MG63 (cell line): ENCODE data around the gene RASSF3. TPM values are rescaled to one million over a fixed set of nuclear protein-coding genes. Genes with fewer than 3 reads are reported as not detected.

Experiments used
- DNase-seq: peaks from one replicate; pipeline ENCODE4 v3.0.0-alpha.2; 2020
- H3K27me3 ChIP-seq: fragments of 250-450 bp; sonication (Bioruptor Pico); 2 replicates; pipeline ENCODE4 v1.5.1; 2020; ENCODE audit warnings: mild to moderate bottlenecking, moderate library complexity
- H3K36me3 ChIP-seq: fragments of 250-450 bp; sonication (Bioruptor Pico); 2 replicates; pipeline ENCODE4 v1.5.1; 2020; ENCODE audit warnings: mild to moderate bottlenecking, moderate library complexity
- H3K4me3 ChIP-seq: fragments of 250-450 bp; sonication (Bioruptor Pico); 2 replicates; pipeline ENCODE4 v1.5.1; 2020; ENCODE audit warnings: mild to moderate bottlenecking, moderate library complexity
- H3K9me3 ChIP-seq: fragments of 250-450 bp; sonication (Bioruptor Pico); 2 replicates; pipeline ENCODE4 v1.5.1; 2020; ENCODE audit warnings: mild to moderate bottlenecking, moderate library complexity
- total RNA-seq: library from RNA; depleted of rRNA; stranded (reverse); fragments of >200 nt; shearing (Covaris generic); gene quantifications from 2 replicates; pipeline ENCODE4 v1.2.3, GENCODE V29; 2014; ENCODE audit warnings: low replicate concordance

RASSF3 gene
- total RNA-seq, 1 experiment from 2014 or later: 10.1 TPM

DNA sequence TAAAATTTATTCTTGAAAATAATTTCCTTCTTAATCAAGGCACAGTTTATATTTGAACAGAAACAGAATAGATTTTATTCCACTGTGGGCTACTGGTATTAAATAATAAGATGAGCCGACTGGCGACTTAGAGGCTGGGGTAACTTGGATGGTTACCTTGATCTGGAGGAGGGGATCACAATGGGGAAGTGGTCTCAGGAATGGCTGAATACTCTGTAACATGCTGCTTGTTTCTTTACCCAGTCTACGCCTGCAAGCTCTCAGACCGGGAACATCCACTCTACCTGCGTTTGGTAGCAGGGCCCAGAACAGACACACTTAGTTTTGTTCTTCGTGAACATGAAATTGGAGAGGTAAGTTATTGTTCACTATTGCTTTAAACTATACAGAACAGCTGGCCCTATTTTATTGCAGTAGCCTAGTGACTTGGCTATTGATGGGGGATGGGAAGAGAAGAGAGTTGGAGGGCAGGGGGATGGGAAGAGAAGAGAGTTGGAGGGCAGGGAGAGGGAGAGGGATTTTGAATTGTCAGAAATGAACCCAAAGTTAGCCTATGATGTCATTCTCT is 81.0 kb downstream of the RASSF3 start:
- Histone ChIP-seq H3K9me3 (no peaks in the 10 kb centered on the region), H3K4me3 (no peak overlapping the region), H3K36me3 (peaks cover 4% of the 10 kb centered on the region; the same call in 1 of the 2 replicates), H3K27me3 (no peaks in the 10 kb centered on the region)
- no peak for DNase-seq

DNA sequence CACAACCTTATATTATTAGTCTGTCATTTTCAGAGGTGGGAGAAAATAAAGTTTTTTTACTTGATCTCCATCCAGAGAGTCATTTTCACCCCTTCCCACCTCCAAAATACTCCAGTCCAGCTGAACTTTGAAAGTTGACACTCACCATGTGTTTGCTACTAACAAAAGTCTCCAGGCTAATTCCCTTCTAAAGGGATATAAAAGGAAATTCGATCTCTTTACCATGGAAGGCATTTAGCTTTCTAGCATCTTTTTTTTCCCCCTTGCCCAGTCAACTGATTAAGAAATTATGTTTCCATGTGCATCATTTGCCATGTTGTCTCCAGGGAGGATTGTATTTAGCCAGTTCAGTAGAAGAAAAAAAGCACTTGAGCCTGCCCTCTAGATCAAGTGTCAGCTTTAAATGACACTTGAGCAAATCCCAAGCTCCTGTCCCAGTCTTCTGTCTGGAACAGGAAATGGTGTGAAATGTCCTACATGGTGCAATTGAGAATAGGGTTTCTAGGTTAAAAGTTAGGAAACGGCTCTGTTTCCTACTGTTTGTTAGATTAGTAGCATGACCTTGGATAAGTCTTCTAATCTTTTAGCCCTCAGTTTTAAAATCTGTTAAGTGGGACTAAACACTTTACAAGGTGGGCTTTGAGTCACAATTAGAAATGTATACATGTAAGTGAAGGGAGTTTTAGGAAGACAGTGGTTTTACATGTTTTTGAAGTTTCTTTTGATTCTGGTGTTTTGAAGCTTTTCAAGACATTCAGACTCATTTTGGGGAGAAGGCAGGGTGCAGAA is 81.7 kb downstream of the RASSF3 start:
- Histone ChIP-seq H3K4me3 (no peak overlapping the region), H3K36me3 (peaks cover 4% of the 10 kb centered on the region; the same call in 1 of the 2 replicates), H3K9me3 (no peaks in the 10 kb centered on the region), H3K27me3 (no peaks in the 10 kb centered on the region)
- DNase-seq: no peak

DNA sequence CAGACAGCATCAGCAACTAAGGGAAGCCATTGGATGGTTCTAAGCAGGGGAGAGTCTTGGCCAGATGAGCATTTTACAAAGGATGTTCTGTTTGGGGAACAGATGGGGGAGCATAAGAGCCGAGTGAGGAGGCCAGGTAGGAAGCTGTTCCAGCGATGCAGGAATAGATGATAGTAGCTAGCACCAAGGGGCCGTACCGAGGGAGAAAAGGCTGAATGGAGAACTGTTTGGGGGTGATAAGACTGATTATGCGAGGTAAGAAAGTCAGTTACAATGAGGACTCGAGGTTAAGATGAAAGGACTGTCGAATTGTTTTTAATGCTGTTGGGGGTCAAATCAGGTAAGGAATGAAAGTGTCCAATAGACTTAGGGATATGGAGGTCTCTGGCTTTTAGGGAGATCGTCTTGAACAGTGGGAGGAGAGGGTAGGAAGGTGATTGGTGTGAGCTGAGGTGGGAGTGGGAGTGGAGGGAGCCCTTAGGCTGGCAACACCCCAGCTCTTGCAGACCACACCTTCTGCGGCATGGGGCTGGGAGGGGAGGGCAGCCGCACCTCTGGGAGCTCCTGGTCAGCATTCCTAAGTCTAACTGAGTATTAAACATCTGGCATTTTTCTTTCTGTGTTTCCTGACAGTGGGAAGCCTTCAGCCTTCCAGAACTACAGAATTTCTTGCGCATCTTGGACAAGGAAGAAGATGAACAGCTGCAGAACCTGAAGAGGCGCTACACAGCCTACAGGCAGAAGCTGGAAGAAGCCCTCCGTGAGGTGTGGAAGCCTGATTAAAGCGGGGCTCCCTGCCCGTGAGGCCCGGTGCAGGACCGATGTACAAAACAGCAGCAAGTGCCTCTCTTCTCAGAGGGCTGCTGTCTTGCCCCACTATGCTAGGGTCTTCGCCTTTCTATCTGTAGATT is 84.1 kb downstream of the RASSF3 start:
- Histone ChIP-seq H3K27me3 (no peaks in the 10 kb centered on the region), H3K36me3 (peaks cover 4% of the 10 kb centered on the region; the same call in 1 of the 2 replicates), H3K4me3 (no peak overlapping the region), H3K9me3 (no peaks in the 10 kb centered on the region)
- DNase-seq: no peak

DNA sequence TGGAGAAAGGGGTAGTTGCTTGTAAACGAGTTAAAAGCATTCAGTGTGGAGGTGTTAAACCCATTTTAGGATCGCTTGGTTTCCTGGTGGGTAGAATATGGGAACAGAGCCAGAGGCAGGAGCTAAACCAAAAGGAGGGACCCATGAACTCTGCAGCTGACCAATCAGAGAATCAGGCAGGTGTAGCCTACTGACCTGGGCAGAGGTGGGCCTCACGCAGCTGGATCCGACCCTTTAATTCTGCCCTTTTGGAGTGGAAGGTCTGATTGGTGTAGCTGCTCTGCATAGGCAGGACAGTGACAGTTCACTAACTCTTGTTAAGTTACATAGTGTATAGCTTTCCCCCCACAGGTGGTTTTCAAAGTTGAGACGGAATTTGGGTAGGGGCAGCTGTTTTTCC is 85.3 kb downstream of the RASSF3 start:
- Histone ChIP-seq H3K36me3 (peaks cover 4% of the 10 kb centered on the region; the same call in 1 of the 2 replicates), H3K27me3 (no peaks in the 10 kb centered on the region), H3K4me3 (no peak overlapping the region), H3K9me3 (no peaks in the 10 kb centered on the region)
- DNase-seq: no peak

DNA sequence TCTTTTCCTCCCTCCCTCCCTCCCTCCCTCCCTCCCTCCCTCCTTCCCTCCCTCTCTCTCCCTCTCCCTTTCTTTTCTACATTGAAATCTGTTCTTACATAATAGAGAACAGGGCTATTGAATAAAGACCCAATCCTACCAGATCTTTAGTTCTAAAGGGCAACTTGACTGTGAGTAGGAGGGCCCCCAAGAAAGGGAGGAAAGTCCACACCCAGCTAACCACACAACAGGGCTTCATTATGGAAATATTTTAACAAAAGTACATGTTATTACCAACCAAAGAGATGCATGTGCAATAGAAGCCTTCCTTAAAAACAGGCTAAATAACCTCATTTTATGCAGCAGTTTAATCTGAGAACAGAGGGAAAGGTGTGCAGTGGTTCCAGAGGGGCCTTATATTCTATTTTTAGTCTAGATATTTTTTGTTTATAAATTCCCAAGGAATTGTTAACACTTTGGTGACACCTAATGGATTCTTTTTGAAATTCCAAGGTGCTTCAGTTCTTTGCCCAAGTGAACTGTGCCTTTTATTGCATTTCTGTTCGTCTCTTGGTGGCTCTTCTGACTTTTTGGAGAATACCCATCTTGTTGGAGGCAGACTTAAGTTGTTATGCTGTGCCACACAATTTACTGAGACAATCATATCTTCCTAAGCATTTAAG is 85.9 kb downstream of the RASSF3 start:
- peaks cover 4% of the 10 kb centered on the region; the same call in 1 of the 2 replicates for H3K36me3 ChIP-seq
- no peaks in the 10 kb centered on the region for H3K27me3 ChIP-seq
- H3K9me3 ChIP-seq: no peaks in the 10 kb centered on the region
- H3K4me3 ChIP-seq: no peak overlapping the region
- no peak for DNase-seq

DNA sequence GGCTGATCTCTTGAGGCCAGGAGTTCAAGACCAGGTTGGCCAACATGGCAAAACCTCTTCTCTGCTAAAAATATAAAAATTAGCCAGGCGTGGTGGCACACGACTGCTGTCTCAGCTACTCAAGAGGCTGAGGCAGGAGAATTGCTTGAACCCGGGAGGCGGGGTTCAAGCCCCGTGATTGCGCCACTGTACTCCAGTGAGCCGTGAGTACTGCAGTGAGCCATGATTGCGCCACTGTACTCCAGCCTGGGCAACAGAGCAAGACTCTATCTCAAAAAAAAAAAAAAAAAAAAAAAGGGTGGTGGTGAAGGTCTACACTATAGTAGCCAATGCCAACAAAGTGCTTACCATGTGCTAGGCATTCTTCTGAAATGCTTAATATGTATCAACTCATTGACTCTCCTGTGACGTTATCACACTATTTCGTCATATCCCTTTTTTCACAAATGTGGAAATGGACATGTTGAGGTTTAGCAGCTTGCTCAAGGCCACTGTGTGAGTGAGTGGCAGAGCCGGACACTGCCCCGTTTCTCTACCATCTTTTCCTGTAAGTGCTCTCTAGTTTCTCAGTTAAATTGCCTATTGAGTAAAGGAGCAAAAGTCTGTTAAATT is 89.3 kb downstream of the RASSF3 start:
- H3K36me3 ChIP-seq: no peaks in the 10 kb centered on the region
- no peaks in the 10 kb centered on the region for H3K9me3 ChIP-seq
- DNase-seq: no peak
- H3K27me3 ChIP-seq: no peaks in the 10 kb centered on the region
- H3K4me3 ChIP-seq: no peak overlapping the region

DNA sequence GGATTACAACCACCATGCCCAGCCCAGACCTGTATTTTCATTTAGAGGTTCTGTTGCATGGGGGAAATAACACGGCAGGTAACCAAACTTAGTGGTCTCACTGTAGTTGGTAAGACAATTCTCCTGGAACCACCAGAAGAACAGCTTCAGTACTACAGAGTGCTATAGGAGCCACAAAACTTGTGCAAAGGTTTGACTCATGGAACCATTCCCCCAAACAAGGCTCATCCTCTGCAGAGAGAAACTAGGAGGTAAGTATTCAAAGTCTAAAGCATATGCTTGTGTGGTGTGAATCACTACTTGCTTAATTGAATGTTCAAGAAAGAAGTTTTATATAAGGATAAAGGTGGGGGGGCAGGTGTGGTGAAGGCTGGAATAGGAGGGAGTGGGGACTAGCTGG is 90.2 kb downstream of the RASSF3 start:
- Histone ChIP-seq H3K27me3 (no peaks in the 10 kb centered on the region), H3K36me3 (no peaks in the 10 kb centered on the region), H3K9me3 (no peaks in the 10 kb centered on the region), H3K4me3 (no peak overlapping the region)
- no peak for DNase-seq

DNA sequence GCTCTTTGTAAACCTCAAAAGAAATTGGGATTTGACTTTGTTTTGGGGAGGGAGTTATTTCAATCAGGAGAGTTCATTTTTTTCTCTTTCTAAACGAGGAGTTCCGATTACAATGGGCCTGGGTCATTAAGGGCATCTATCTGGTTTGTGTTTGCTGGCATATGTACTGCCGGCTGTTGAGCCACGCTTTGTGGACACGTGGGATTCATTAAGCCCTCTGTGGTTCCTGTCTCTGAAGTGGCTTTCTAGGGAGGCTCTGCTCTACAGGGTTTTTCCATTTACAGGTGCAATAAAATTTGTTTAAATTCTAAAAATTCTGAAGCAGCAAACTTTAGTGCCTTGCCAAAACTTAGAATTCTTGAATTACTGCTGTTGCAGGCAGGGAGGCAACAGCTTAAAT is 91.0 kb downstream of the RASSF3 start:
- DNase-seq: no peak
- no peak overlapping the region for H3K4me3 ChIP-seq
- H3K9me3 ChIP-seq: no peaks in the 10 kb centered on the region
- H3K36me3 ChIP-seq: no peaks in the 10 kb centered on the region
- no peaks in the 10 kb centered on the region for H3K27me3 ChIP-seq

DNA sequence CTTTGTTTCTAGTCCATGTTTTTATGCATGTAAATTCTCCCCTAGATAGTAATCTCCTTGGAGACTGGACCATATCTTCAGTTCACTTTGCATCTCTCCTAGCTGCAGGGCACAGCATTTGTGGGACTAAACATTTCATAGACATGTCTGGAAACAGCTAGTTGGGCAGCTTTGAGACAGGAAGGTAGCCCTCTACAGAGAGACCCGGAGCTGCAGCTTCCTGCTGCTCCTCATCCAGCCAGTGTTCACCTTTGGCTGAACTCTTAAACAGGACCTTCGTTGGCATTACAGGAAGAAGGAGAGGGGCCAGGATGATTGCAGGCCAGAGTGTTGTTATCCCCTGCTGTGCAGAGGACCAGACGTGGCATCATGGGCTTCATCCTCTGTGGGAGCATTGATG is 96.0 kb downstream of the RASSF3 start:
- DNase-seq: peak; percentile 34
- Histone ChIP-seq H3K9me3 (no peaks in the 10 kb centered on the region), H3K4me3 (no peak overlapping the region), H3K36me3 (no peaks in the 10 kb centered on the region), H3K27me3 (no peaks in the 10 kb centered on the region)

DNA sequence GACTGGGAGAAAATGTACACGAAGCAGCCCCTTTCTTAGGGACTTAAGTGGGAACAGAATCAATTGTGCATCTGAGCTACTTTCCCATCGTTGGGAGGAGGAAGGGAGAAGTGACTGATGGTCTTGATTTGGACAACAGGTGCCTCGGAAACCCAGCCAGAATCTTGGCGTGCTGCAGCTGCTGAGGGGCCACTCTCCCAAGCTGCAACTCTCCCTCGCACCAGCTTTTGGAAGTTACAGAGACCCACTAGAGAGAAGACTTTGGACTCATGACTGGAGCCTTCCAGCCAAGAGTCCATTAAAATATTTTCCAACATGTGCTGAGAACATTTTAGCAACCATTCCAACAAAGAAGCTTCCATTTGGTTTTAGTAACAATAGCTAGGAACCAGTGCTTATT is 96.6 kb downstream of the RASSF3 start:
- Histone ChIP-seq H3K27me3 (no peaks in the 10 kb centered on the region), H3K4me3 (no peak overlapping the region), H3K36me3 (no peaks in the 10 kb centered on the region), H3K9me3 (no peaks in the 10 kb centered on the region)
- no peak for DNase-seq

DNA sequence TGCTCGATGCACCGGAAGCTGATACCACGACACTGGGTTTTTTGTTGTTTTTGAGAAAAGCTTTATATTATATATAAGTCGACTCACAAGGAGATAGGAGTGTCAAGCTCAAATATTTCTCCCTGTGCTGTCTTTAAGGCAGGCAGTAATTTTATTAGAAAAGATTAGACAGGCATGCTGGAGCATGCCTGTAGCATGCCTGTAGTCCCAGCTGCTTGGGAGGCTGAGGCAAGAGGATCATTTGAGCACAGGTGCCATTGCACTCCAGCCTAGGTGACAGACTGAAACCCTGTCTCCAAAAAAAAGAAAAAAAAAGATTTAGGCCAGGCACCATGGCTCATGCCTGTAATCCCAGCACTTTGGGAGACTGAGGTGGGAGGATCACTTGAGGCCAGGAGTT is 97.1 kb downstream of the RASSF3 start:
- H3K27me3 ChIP-seq: no peaks in the 10 kb centered on the region
- no peaks in the 10 kb centered on the region for H3K9me3 ChIP-seq
- DNase-seq: no peak
- H3K4me3 ChIP-seq: no peak overlapping the region
- no peaks in the 10 kb centered on the region for H3K36me3 ChIP-seq

DNA sequence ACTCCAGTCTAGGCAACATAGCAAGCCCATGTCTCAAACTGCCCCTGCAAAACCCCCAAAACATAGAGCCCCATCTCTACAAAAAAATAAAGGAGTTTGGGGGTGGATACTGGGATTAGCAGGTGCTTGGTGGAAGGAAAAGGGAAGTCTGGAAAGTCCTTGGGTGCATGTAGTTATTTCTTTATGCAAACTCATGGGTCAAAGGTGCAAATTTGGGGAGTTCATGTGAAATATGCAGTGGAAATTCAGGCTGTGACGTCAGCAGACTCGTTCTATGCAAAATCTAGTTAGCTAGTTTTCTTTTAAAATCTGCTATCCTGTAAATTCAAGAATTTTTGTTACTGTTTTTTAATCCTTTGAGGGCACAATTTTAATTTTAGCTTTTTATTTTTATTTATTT is 97.6 kb downstream of the RASSF3 start:
- DNase-seq: no peak
- Histone ChIP-seq H3K9me3 (no peaks in the 10 kb centered on the region), H3K4me3 (no peak overlapping the region), H3K27me3 (no peaks in the 10 kb centered on the region), H3K36me3 (no peaks in the 10 kb centered on the region)

DNA sequence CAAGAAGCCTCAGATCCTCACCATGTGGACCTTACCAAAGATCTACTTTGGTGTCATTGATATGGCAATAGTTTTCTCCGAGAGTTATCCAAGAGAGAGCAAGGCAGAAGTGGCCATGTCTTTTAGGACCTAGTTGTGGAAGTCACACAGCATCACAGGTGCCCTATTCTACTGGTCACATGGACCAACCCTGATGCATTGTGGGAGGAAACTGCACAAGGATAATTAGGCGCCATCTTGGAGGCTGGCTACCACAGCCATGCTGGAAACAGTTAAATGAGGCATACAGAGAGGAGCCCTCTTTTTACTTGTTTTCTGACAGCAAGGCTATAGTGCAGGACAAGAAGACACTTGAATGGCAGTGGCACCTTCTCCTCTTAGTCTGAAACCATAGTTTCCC is 99.1 kb downstream of the RASSF3 start:
- Histone ChIP-seq H3K27me3 (no peaks in the 10 kb centered on the region), H3K36me3 (peaks cover 3% of the 10 kb centered on the region; the same call in 1 of the 2 replicates), H3K9me3 (no peaks in the 10 kb centered on the region), H3K4me3 (no peak overlapping the region)
- DNase-seq: no peak

DNA sequence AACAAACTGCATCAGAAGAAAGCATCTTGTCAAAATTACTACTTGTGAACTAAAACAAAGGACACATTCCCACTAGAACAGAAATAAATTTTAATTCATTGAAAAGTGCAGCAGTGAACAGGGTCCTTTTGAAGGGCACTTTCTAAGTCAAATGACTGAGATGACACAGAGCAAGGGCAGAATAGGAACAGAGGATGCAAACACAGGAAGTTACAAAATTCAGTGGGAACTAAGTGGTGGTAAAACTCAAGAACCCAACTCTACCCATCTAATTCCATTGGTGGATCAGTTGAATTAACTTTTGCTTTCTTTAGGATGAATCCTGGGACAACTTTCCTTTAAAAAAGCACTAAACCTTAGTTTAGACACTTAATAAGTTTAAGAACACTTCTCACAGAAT is 103.1 kb downstream of the RASSF3 start:
- Histone ChIP-seq H3K36me3 (peaks cover 16% of the 10 kb centered on the region), H3K9me3 (no peaks in the 10 kb centered on the region), H3K4me3 (no peak overlapping the region), H3K27me3 (no peaks in the 10 kb centered on the region)
- no peak for DNase-seq

DNA sequence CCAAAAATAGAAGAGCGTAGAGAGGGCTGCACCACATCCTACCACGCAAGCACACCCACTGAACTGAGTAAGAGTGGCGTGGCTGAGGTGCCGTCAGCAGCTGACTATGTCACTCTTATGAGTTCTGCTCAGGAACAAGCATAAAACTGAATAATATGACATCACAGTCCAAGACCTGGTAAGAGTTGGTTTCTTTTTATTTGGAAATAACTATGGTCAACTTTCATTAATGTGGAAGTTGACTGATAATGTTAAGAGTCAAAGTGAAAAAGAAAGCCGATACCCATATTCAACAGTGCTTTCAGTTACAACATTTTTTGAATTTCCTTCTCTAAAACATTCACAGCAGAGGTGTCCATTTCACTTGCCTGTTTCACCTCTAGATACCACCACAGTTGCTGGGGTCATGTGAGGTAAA is 104.3 kb downstream of the RASSF3 start:
- peaks cover 16% of the 10 kb centered on the region for H3K36me3 ChIP-seq
- H3K9me3 ChIP-seq: no peaks in the 10 kb centered on the region
- DNase-seq: no peak
- H3K27me3 ChIP-seq: no peaks in the 10 kb centered on the region
- no peak overlapping the region for H3K4me3 ChIP-seq

DNA sequence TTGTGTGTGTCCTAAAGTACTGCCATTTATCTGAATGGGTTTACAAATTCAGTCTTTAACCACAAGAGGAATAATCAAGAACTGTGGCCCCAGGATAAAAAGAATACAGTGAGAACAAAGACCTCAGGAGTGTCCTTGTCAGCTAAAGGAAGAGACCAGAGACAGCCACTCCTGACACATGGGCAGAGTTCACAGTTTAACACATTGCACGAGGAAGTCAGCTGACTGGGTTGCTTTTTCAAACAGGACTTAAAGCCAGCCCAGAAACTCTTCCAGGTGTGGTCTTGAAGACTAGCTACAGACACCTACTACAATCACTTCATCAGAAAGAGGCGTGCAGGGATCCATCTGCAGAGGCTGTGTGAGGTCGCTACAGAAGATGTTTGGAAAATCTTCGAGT is 106.1 kb downstream of the RASSF3 start:
- no peaks in the 10 kb centered on the region for H3K9me3 ChIP-seq
- H3K4me3 ChIP-seq: no peak overlapping the region
- DNase-seq: no peak
- peaks cover 19% of the 10 kb centered on the region for H3K36me3 ChIP-seq
- no peaks in the 10 kb centered on the region for H3K27me3 ChIP-seq
